Liver (tissue), 9 donors: Measurements from ENCODE around the gene IGF2. TPM values are rescaled to one million over a fixed set of nuclear protein-coding genes. Genes with fewer than 3 reads are reported as not detected.

Experiments
- DNase-seq: peaks from one replicate; pipeline ENCODE4 v3.0.0-alpha.2; 2017; ENCODE audit warnings: low spot score
- H3K27ac ChIP-seq, 2 donors: one replicate each; pipeline ENCODE4 v1.7.0; 2013; ENCODE audit warnings: inconsistent platforms in 2 of 2, low read length in 2 of 2, control low read depth in 1 of 2, low read depth in 1 of 2, mild to moderate bottlenecking in 1 of 2
- H3K27me3 ChIP-seq, 4 donors: one replicate each; pipeline versions ENCODE4 v1.6.1 to v1.7.0; 2013; ENCODE audit warnings: low read length in 3 of 4, inconsistent platforms in 1 of 4, mild to moderate bottlenecking in 1 of 4, moderate library complexity in 1 of 4; ENCODE audit not compliant: control insufficient read depth in 4 of 4, insufficient read depth in 4 of 4
- H3K36me3 ChIP-seq, 4 donors: one replicate each; pipeline versions ENCODE4 v1.6.1 to v1.7.0; 2013; ENCODE audit warnings: low read length in 3 of 4, mild to moderate bottlenecking in 3 of 4, low read depth in 1 of 4, moderate library complexity in 1 of 4; ENCODE audit not compliant: control insufficient read depth in 4 of 4, insufficient read depth in 3 of 4
- H3K4me1 ChIP-seq, 4 donors: one replicate each; pipeline versions ENCODE4 v1.6.1 to v1.7.0; 2013; ENCODE audit warnings: low read length in 3 of 4, mild to moderate bottlenecking in 3 of 4, moderate library complexity in 1 of 4; ENCODE audit not compliant: control insufficient read depth in 4 of 4, insufficient read depth in 4 of 4
- H3K4me3 ChIP-seq, 3 donors: one replicate each; pipeline versions ENCODE4 v1.6.1 to v1.7.0; 2013; ENCODE audit warnings: low read length in 3 of 3, control low read depth in 1 of 3, low read depth in 1 of 3, mild to moderate bottlenecking in 1 of 3
- H3K9ac ChIP-seq, 2 donors: one replicate each; pipeline ENCODE4 v1.7.0; 2013; ENCODE audit warnings: low read length in 2 of 2, mild to moderate bottlenecking in 2 of 2, moderate library complexity in 2 of 2, control low read depth in 1 of 2, low read depth in 1 of 2
- H3K9me3 ChIP-seq, 4 donors: one replicate each; pipeline versions ENCODE4 v1.6.1 to v1.7.0; 2013; ENCODE audit warnings: low read length in 3 of 4; ENCODE audit not compliant: control insufficient read depth in 4 of 4
- ATF3 ChIP-seq: IDR thresholded peaks from 2 replicates; pipeline ENCODE4 v1.6.1; 2016; ENCODE audit warnings: antibody characterized with exemption
- EGR1 ChIP-seq, 2 donors: IDR thresholded peaks; 2 replicates each; pipeline ENCODE4 v1.6.1; 2016 to 2018; ENCODE audit warnings: antibody characterized with exemption in 2 of 2, low read depth in 2 of 2
- FOXA1 ChIP-seq: IDR thresholded peaks from 2 replicates; pipeline ENCODE4 v1.6.1; 2016; ENCODE audit warnings: antibody characterized with exemption
- FOXA2 ChIP-seq: IDR thresholded peaks from 2 replicates; pipeline ENCODE4 v1.6.1; 2016; ENCODE audit warnings: antibody characterized with exemption
- GABPA ChIP-seq, 2 donors: IDR thresholded peaks in 1 of 2; conservative IDR thresholded peaks in 1 of 2; 2 replicates each; pipeline ENCODE4 v1.6.1; 2016; ENCODE audit warnings: antibody characterized with exemption in 2 of 2, mild to moderate bottlenecking in 1 of 2, moderate library complexity in 1 of 2
- HNF4A ChIP-seq, 2 donors: conservative IDR thresholded peaks; 2 replicates each; pipeline ENCODE4 v1.6.1; 2016; ENCODE audit warnings: antibody characterized with exemption in 2 of 2, mild to moderate bottlenecking in 2 of 2
- HNF4G ChIP-seq: IDR thresholded peaks from 2 replicates; pipeline ENCODE4 v1.6.1; 2016; ENCODE audit warnings: antibody characterized with exemption
- JUND ChIP-seq, 2 donors: IDR thresholded peaks; 2 replicates each; pipeline ENCODE4 v1.6.1; 2016; ENCODE audit warnings: antibody characterized with exemption in 2 of 2
- MAX ChIP-seq: IDR thresholded peaks from 2 replicates; pipeline ENCODE4 v1.6.1; 2016; ENCODE audit warnings: antibody characterized with exemption
- NR2F2 ChIP-seq: IDR thresholded peaks from 2 replicates; pipeline ENCODE4 v1.6.1; 2016; ENCODE audit warnings: antibody characterized with exemption
- REST ChIP-seq: IDR thresholded peaks from 2 replicates; pipeline ENCODE4 v1.6.1; 2016; ENCODE audit warnings: antibody characterized with exemption, mild to moderate bottlenecking
- RXRA ChIP-seq, 2 donors: IDR thresholded peaks; 2 replicates each; pipeline ENCODE4 v1.6.1; 2017 to 2018; ENCODE audit warnings: antibody characterized with exemption in 2 of 2, mild to moderate bottlenecking in 1 of 2
- SP1 ChIP-seq: IDR thresholded peaks from 2 replicates; pipeline ENCODE4 v1.6.1; 2018; ENCODE audit warnings: antibody characterized with exemption, mild to moderate bottlenecking
- TAF1 ChIP-seq: conservative IDR thresholded peaks from 2 replicates; pipeline ENCODE4 v1.6.1; 2016; ENCODE audit warnings: antibody characterized with exemption, mild to moderate bottlenecking
- YY1 ChIP-seq: IDR thresholded peaks from 2 replicates; pipeline ENCODE4 v1.6.1; 2016; ENCODE audit warnings: antibody characterized with exemption, mild to moderate bottlenecking
- WGBS: extraction: QIAGEN DNeasy Blood & Tissue Kit; methylation state at CpG from one replicate; pipeline ENCODE4 v1.1.7; 2013; 5-methylcytosine and 5-hydroxymethylcytosine counted together
- polyA plus RNA-seq, 2 donors: library from polyadenylated mRNA; stranded (reverse) in 1 of 2; unstranded in 1 of 2; fragments of 200-250 nt in 1 of 2; fragments of >200 nt in 1 of 2; fragmentation: Nextera tagmentation in 1 of 2; extraction: Ambion mirVana in 1 of 2; gene quantifications; one replicate each; pipeline versions ENCODE4 v1.2.1 to v1.2.3, GENCODE V29; 2013 to 2015
- total RNA-seq, 2 donors: library from RNA; depleted of rRNA; stranded (reverse); fragments of >200 nt; gene quantifications; one replicate each; pipeline ENCODE4 v1.2.3, GENCODE V29; 2014
- TF ChIP-seq, protein P1 (sequence below): IDR thresholded peaks from 2 replicates; pipeline ENCODE4 v1.6.1; 2016; ENCODE audit warnings: antibody characterized with exemption
- TF ChIP-seq, protein P2 (sequence below): fragments of 150-350 bp; IDR thresholded peaks from 2 replicates; pipeline ENCODE4 v1.5.1; 2017; ENCODE audit warnings: improper control_type of control experiment, low read depth, low read length; ENCODE audit not compliant: missing input control
- donor health status: healthy.
- donor health status: healthy.
- donor health status: healthy.
- donor health status: healthy.
- donor health status: healthy.

IGF2 gene
- total and polyA plus RNA-seq, 4 donors, result 70.5 to 1,440 (median 192) TPM

- WGBS, result 38% methylated on average over 10 of the region's 10 CpGs
- no peak for DNase-seq
- H3K9me3 ChIP-seq, result no peaks in the 10 kb centered on the region
- H3K27ac ChIP-seq, result no peak overlapping the region
- no peak overlapping the region for H3K9ac ChIP-seq
- TF ChIP-seq NR2F2 (no peak), HNF4A (conservative IDR thresholded peaks at IDR 0.05) (no peak), ATF3 (no peak), EGR1 (IDR thresholded peaks at IDR 0.05; ENCODE audit: low read depth in 2 of 2) (no peak), REST (no peak), JUND (IDR thresholded peaks at IDR 0.05) (no peak), FOXA2 (no peak)
- H3K36me3 ChIP-seq, result no peaks in the 10 kb centered on the region
- H3K4me3 ChIP-seq, result no peak overlapping the region
- H3K4me1 ChIP-seq, result peaks cover 0 to 46% (median 19%) of the 10 kb centered on the region in 4 donors
- no peaks in the 10 kb centered on the region for H3K27me3 ChIP-seq
Observed at GRCh38 chr11:2169005-2169378, 29.8 kb upstream of the IGF2 start.

DNA sequence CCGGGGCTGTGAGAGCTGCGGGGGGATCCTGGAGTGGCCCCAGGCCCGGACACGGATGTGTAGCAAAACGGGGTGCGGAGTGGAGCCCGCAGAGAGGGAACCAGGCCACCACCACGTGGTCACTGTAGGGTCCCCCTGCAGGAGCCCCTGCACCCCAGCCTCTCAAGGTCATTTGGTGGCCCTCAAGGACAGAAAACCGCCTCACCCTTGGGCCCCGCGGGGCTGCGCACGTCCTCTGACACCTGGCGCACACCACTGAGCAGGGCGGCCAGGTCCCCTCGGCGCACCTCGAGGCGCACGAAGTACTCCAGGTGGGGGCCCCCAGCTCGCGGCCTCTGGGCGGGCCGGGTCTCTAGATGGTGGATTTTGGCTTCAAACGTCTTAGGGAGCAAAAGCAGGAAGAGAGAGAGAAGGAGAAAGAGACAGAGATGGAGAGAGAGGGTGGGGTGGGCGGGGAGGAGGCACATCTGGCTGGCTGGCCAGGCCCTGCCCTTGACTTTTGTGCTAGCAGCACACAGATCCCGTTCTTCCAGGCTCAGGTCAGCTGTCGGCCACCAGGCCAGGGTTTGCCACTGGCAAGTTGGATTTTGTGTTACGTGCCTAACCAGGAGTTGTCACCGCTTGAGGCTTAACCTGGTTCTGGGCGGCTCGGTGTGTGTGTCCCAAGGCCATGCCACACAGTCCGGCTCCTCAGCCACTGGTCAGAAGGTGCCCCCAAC, 29.3 kb upstream of the IGF2 start:
- Histone ChIP-seq H3K27ac (no peak overlapping the region), H3K36me3 (no peaks in the 10 kb centered on the region), H3K9me3 (no peaks in the 10 kb centered on the region), H3K4me3 (no peak overlapping the region), H3K9ac (no peak overlapping the region), H3K4me1 (peaks cover 0 to 50% (median 20%) of the 10 kb centered on the region in 4 donors), H3K27me3 (no peaks in the 10 kb centered on the region)
- TF ChIP-seq FOXA1 (no peak), YY1 (no peak), NR2F2 (no peak), RXRA (IDR thresholded peaks at IDR 0.05) (no peak), JUND (IDR thresholded peaks at IDR 0.05) (no peak), TAF1 (no peak), REST (no peak), EGR1 (IDR thresholded peaks at IDR 0.05; ENCODE audit: low read depth in 2 of 2) (no peak), HNF4A (conservative IDR thresholded peaks at IDR 0.05) (no peak), HNF4G (no peak), MAX (no peak), SP1 (no peak), FOXA2 (no peak), GABPA (IDR thresholded peaks at IDR 0.05 in 1 of 2, conservative IDR thresholded peaks at IDR 0.05 in 1 of 2) (no peak)
- TF ChIP-seq, protein P1, sequence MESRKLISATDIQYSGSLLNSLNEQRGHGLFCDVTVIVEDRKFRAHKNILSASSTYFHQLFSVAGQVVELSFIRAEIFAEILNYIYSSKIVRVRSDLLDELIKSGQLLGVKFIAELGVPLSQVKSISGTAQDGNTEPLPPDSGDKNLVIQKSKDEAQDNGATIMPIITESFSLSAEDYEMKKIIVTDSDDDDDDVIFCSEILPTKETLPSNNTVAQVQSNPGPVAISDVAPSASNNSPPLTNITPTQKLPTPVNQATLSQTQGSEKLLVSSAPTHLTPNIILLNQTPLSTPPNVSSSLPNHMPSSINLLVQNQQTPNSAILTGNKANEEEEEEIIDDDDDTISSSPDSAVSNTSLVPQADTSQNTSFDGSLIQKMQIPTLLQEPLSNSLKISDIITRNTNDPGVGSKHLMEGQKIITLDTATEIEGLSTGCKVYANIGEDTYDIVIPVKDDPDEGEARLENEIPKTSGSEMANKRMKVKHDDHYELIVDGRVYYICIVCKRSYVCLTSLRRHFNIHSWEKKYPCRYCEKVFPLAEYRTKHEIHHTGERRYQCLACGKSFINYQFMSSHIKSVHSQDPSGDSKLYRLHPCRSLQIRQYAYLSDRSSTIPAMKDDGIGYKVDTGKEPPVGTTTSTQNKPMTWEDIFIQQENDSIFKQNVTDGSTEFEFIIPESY, result no peak
- TF ChIP-seq, protein P2, sequence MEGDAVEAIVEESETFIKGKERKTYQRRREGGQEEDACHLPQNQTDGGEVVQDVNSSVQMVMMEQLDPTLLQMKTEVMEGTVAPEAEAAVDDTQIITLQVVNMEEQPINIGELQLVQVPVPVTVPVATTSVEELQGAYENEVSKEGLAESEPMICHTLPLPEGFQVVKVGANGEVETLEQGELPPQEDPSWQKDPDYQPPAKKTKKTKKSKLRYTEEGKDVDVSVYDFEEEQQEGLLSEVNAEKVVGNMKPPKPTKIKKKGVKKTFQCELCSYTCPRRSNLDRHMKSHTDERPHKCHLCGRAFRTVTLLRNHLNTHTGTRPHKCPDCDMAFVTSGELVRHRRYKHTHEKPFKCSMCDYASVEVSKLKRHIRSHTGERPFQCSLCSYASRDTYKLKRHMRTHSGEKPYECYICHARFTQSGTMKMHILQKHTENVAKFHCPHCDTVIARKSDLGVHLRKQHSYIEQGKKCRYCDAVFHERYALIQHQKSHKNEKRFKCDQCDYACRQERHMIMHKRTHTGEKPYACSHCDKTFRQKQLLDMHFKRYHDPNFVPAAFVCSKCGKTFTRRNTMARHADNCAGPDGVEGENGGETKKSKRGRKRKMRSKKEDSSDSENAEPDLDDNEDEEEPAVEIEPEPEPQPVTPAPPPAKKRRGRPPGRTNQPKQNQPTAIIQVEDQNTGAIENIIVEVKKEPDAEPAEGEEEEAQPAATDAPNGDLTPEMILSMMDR, result no peak
- WGBS, result 72% methylated on average over 33 of the region's 33 CpGs
- DNase-seq, result no peak
